RWPE2 (cell line): ENCODE results near the gene ZNF142.

Experiments used
- ATAC-seq: fragments of 200-7000 bp; cut with Tn5 transposase; 3 replicates; pipeline ENCODE4 v1.9.1; 2021; ENCODE audit warnings: low read depth
- DNase-seq: peaks from one replicate; pipeline ENCODE4 v3.0.0-alpha.2; 2020; ENCODE audit warnings: low spot score
- H3K27ac ChIP-seq: fragments of 450-650 bp; 2 replicates; pipeline ENCODE4 v1.5.1; 2017; ENCODE audit warnings: mild to moderate bottlenecking; ENCODE audit not compliant: poor library complexity, severe bottlenecking
- H3K27me3 ChIP-seq: fragments of 250-450 bp; sonication (Bioruptor Pico); 2 replicates; pipeline ENCODE4 v1.5.1; 2021; ENCODE audit warnings: mild to moderate bottlenecking, moderate library complexity; ENCODE audit not compliant: insufficient read depth, poor library complexity, severe bottlenecking
- H3K36me3 ChIP-seq: fragments of 250-450 bp; sonication (Bioruptor Pico); 2 replicates; pipeline ENCODE4 v1.5.1; 2020; ENCODE audit warnings: low read depth, mild to moderate bottlenecking, moderate library complexity
- H3K4me1 ChIP-seq: fragments of 250-450 bp; sonication (Bioruptor Pico); 2 replicates; pipeline ENCODE4 v1.5.1; 2021; ENCODE audit warnings: mild to moderate bottlenecking, moderate library complexity; ENCODE audit not compliant: insufficient read depth, poor library complexity, severe bottlenecking
- H3K4me3 ChIP-seq: fragments of 250-450 bp; sonication (Bioruptor Pico); 2 replicates; pipeline ENCODE4 v1.5.1; 2021; ENCODE audit warnings: mild to moderate bottlenecking, moderate library complexity; ENCODE audit not compliant: severe bottlenecking
- H3K9me3 ChIP-seq: fragments of 250-450 bp; sonication (Bioruptor Pico); 2 replicates; pipeline ENCODE4 v1.5.1; 2021; ENCODE audit warnings: mild to moderate bottlenecking, moderate library complexity; ENCODE audit not compliant: severe bottlenecking
- TF ChIP-seq, protein P1 (sequence below): fragments of 450-650 bp; IDR thresholded peaks from one replicate; pipeline ENCODE4 v1.5.1; 2017; ENCODE audit warnings: mild to moderate bottlenecking, moderate library complexity; ENCODE audit not compliant: poor library complexity, severe bottlenecking

The ZNF142 gene, protein sequence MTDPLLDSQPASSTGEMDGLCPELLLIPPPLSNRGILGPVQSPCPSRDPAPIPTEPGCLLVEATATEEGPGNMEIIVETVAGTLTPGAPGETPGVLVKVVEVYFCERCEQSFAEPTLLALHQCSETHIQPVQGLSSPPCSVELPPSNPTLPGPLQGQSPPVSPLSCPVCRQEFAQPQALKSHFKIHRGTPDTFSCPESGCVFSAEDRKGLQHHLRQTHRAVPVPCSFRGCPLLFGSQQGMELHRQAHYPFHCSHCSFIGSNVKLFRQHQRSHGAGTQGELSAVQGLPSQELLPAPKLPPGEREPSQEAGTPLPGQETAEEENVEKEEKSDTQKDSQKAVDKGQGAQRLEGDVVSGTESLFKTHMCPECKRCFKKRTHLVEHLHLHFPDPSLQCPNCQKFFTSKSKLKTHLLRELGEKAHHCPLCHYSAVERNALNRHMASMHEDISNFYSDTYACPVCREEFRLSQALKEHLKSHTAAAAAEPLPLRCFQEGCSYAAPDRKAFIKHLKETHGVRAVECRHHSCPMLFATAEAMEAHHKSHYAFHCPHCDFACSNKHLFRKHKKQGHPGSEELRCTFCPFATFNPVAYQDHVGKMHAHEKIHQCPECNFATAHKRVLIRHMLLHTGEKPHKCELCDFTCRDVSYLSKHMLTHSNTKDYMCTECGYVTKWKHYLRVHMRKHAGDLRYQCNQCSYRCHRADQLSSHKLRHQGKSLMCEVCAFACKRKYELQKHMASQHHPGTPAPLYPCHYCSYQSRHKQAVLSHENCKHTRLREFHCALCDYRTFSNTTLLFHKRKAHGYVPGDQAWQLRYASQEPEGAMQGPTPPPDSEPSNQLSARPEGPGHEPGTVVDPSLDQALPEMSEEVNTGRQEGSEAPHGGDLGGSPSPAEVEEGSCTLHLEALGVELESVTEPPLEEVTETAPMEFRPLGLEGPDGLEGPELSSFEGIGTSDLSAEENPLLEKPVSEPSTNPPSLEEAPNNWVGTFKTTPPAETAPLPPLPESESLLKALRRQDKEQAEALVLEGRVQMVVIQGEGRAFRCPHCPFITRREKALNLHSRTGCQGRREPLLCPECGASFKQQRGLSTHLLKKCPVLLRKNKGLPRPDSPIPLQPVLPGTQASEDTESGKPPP (N-terminal part only)

DNA sequence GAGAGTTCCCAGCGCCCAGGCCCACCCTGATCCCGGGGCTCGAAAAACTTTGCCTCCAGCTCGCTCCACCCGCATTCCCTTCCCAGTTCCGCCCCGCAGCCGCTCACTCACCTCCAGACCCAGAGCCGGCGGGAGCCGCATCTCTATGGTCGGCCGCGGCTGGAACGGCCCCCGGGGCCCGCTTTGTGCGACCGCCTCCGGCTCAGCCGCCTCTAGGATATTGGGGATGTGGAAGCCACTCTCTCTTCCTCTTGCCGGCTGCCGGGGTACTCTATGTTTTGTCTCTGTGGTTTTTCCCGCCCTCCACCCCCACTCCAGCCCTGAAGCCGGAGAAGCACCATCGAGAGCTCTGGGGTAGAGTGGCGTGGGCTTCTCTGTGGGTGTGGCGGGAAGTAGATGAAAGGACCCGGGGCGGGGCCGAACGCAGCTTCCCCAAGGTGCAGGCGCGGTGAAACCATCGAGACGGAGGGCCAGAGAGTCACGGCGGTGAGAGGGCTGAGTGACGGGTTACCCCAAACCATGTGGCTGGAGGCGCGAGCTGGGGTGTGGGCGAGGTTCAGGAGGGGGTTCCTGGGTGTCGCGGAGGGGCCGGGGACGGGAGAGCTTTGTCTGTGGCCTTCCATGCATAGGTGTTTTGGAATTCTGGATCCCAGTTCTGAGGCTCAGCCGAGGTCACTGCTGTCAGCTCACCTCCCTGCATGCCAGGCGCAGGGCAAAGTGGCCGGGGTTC, at the start of gene ZNF142, which contains the start of gene BCS1L:
Gene ZNF142 (minus strand): TSS at position 366 of the 730 bp plus-strand sequence. CDS start 3,194 bp downstream, outside the sequence.
Gene BCS1L (plus strand): TSS at position 426 of the 730 bp plus-strand sequence. CDS start 1,305 bp downstream, outside the sequence.
- Histone ChIP-seq H3K9me3 (no peaks in the 10 kb centered on the region), H3K27me3 (no peaks in the 10 kb centered on the region), H3K4me1 (no peaks in the 10 kb centered on the region), H3K4me3 (peak within 1 kb of the TSS; percentile 83), H3K36me3 (peaks cover 54% of the 10 kb centered on the region), H3K27ac (peak within 1 kb of the TSS; percentile 42)
- peak; percentile 94 for DNase-seq
- TF ChIP-seq, protein P1, sequence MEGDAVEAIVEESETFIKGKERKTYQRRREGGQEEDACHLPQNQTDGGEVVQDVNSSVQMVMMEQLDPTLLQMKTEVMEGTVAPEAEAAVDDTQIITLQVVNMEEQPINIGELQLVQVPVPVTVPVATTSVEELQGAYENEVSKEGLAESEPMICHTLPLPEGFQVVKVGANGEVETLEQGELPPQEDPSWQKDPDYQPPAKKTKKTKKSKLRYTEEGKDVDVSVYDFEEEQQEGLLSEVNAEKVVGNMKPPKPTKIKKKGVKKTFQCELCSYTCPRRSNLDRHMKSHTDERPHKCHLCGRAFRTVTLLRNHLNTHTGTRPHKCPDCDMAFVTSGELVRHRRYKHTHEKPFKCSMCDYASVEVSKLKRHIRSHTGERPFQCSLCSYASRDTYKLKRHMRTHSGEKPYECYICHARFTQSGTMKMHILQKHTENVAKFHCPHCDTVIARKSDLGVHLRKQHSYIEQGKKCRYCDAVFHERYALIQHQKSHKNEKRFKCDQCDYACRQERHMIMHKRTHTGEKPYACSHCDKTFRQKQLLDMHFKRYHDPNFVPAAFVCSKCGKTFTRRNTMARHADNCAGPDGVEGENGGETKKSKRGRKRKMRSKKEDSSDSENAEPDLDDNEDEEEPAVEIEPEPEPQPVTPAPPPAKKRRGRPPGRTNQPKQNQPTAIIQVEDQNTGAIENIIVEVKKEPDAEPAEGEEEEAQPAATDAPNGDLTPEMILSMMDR, result no peak
- ATAC-seq, result peak; percentile 95

DNA sequence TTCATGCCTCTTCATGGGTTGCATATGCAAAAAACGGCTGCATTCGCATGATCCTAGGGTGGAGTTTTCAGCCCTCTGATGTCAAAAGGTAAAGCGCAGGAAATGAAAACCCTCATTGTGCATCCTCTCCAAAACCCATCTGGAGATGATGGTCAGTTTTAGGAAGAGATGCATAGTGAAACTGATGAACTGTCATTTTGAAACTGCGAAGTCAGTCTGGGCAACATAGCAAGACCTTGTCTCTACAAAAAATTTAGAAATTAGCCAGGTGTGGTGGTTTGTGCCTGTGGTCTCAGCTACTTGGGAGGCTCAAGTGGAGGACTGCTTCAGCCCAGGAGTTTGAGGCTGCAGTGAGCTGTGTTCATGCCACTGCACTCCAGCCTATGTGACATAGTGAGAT, 48.7 kb upstream of the ZNF142 start:
- no peak for ATAC-seq
- H3K27ac ChIP-seq, result no peak overlapping the region
- TF ChIP-seq, protein P1, result no peak
- H3K9me3 ChIP-seq, result no peaks in the 10 kb centered on the region
- peaks cover 5% of the 10 kb centered on the region; the same call in 1 of the 2 replicates for H3K36me3 ChIP-seq
- DNase-seq, result no peak
- H3K4me1 ChIP-seq, result no peaks in the 10 kb centered on the region
- no peaks in the 10 kb centered on the region for H3K27me3 ChIP-seq
- H3K4me3 ChIP-seq, result no peak overlapping the region

DNA sequence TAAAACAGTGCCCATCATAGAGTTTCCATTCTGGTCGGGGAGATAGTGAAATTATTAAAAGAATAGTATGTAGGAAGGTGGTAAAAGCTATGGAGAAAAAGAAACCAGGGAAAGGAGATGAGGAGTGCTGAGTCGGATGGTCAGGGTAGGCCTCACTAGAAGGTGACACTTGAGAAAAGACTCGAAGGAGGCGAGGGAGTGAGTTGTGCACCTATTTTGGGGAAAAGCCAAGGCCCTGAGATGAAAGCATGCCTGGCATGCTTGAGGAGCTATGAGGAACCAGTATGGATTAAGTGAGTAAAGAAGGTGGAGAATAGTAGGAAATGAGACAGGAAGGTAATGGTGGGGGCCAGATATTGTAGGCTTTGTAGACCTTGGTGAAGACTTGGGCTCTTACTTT, 43.9 kb upstream of the ZNF142 start:
- Histone ChIP-seq H3K9me3 (no peaks in the 10 kb centered on the region), H3K4me1 (no peaks in the 10 kb centered on the region), H3K27me3 (no peaks in the 10 kb centered on the region), H3K4me3 (no peak overlapping the region), H3K27ac (no peak overlapping the region), H3K36me3 (no peaks in the 10 kb centered on the region)
- ATAC-seq (no peak), DNase-seq (no peak)
- TF ChIP-seq, protein P1, result no peak

DNA sequence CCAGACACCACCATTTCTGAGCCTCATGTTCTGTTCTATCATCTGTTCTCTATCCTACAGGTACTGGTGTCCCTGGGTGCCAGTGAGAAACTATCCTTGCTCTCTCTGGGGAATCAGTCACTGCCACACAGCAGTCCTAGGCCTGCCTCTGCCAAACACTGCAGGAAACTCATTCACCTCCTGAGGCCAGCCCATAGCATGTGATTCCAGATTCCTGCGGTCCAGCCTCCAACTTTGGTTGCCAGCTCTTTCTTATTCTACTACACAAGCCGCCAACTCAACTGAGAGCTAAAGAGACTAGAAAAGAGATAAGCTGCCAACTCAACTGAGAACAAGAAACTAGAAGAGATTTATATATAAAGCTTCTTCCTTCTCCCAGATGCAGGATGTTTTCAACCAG, 42.4 kb upstream of the ZNF142 start:
- H3K27me3 ChIP-seq, result no peaks in the 10 kb centered on the region
- no peaks in the 10 kb centered on the region for H3K9me3 ChIP-seq
- no peak overlapping the region for H3K4me3 ChIP-seq
- H3K27ac ChIP-seq, result no peak overlapping the region
- DNase-seq (no peak), ATAC-seq (no peak)
- TF ChIP-seq, protein P1, result no peak
- H3K36me3 ChIP-seq, result no peaks in the 10 kb centered on the region
- H3K4me1 ChIP-seq, result no peaks in the 10 kb centered on the region
